GM21381 (cell line): ENCODE measurements around the gene LRRC37A3.
"Not testable (repeated sequence)": the region's sequence is repeated elsewhere in the genome, so short reads cannot be mapped to it uniquely, and the experiment has no call there.

Experiments
- ATAC-seq: cut with Tn5 transposase; IDR thresholded peaks from one replicate; pipeline ENCODE4 v1.9.1; 2021; ENCODE audit warnings: mild to moderate bottlenecking, moderate library complexity; ENCODE audit not compliant: unreplicated experiment

LRRC37A3 gene

GRCh38 chr17:64837018-64837761 is 82.1 kb downstream of the LRRC37A3 start:
- peak; percentile 94 for ATAC-seq

- peak; percentile 41 for ATAC-seq
These were observed 82.7 kb downstream of the LRRC37A3 start for GRCh38 chr17:64836623-64837017.

GRCh38 chr17:64834060-64834459 is 85.2 kb downstream of the LRRC37A3 start:
- not testable (repeated sequence) for ATAC-seq

- ATAC-seq: not testable (repeated sequence)
These were observed 88.6 kb downstream of the LRRC37A3 start for GRCh38 chr17:64830631-64831040.

- not testable (repeated sequence) for ATAC-seq
These were observed 89.3 kb downstream of the LRRC37A3 start for GRCh38 chr17:64829824-64830630.

- ATAC-seq: not testable (repeated sequence)
These were observed 90.2 kb downstream of the LRRC37A3 start for GRCh38 chr17:64829068-64829467.

GRCh38 chr17:64818904-64819303 is 100.4 kb downstream of the LRRC37A3 start:
- not testable (repeated sequence) for ATAC-seq

- ATAC-seq: not testable (repeated sequence)
These were observed 103.5 kb downstream of the LRRC37A3 start for GRCh38 chr17:64815833-64816198.

GRCh38 chr17:64814993-64815832 is 104.1 kb downstream of the LRRC37A3 start:
- not testable (repeated sequence) for ATAC-seq

GRCh38 chr17:64808178-64808977 is 110.9 kb downstream of the LRRC37A3 start:
- ATAC-seq: peak; percentile 85
